ENCODE results near the gene KRTAP1-5.
"Not testable (repeated sequence)": the region's sequence is repeated elsewhere in the genome, so short reads cannot be mapped to it uniquely, and the experiment has no call there.

Gene KRTAP1-5

DNA sequence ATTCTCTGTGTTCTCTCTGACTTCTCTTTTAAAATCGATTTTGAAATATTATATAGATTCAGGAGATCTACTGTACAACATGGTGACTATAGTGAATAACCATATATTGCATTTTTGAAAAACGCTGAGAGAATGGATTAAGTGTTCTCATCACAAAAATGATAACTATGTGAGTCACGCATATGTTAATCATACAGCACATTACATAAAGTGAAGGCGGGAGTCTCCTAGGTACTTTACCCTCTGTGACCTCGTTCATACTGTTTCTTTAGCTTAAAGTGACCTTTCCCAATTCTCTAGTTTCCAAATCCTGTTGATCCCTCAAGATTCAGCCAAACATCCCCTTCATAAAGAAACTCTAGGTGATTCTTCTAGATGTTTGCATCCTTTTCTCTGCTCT is 24.2 kb downstream of the KRTAP1-5 start:
- no peak for DNase-seq

- DNase-seq: no peak
Measured at GRCh38 chr17:41001795-41002194, 25.2 kb downstream of the KRTAP1-5 start.

DNA sequence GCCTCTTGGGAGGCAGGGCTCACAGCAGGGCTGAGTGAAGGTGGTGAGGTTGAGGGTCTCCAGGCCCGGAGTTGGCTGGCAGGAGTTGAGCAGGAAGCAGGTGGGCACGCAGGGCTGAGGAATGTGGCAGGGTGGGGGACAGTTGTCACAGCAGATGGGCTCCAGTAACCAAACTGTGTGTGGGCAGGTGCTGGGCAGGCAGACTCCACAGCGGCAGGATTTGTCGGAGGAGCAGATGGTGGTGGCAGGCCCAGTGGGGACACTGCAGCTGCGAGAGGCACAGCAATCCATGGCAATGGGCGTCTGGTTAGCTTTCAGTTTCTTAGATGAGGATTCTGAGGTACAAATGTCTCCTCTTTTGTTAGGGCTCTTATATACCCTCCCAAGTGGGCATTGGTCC is 27.4 kb downstream of the KRTAP1-5 start, which contains the start of gene KRTAP3-2:
Gene KRTAP3-2 (minus strand): TSS at position 344 of the 400 bp plus-strand sequence. CDS start 53 bp downstream, at position 291.
- DNase-seq: not testable (repeated sequence)

DNA sequence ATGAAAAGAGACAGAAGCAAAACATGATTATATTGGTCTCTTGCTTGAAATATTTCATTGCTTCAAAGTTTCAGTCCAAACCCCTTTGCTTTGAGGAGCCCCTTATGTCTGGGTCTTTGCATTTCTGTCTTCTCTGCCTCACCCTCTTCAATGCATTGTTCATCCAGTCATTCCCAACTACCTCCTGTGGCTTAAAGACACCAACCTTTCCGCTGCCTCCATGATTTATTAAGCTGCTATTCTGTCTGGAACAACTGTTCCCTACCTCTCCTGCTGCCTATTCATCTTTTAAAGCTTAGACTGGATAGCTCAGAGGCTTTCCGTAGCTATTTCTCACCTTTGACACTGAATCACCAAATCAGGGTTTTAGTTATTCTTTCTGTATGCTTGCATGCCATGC is 29.6 kb downstream of the KRTAP1-5 start:
- no peak for DNase-seq

DNA sequence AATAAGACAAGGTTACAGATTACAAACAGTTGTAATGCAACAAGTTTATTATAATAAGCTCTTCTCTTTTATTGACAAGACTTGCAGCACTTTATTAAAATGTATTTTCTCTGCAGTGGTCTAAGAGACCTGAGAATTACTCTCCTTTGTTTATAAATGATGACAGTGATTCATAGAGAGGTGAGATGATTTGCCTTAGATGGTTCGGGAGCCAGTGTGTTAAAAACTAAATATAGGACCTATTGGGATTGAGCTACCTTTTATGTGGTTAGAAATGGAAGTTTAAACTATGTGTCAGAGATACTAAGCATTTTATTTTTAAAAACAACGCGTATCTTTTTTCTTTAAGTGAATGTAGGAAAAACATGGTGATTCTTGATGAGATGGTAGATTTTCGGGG is 30.2 kb downstream of the KRTAP1-5 start:
- no peak for DNase-seq

DNA sequence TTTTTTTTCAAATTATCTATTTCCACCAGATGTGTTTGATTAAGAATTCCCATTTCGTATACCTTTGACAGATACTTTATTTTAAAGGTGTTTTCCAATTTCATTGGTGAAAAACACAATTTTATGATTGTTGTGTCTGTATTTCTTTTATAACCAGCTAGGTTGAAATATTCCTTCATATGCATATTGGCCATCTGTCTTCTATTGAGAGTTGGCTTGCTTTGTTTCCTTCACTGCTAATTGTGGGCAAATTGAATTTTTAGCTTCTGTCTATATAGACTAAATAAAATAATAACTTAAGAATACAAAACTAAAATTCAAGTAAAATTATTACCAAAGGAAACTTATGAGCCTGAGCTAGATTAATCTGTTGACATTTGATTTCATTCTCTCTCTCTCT is 31.9 kb downstream of the KRTAP1-5 start:
- DNase-seq: no peak

DNA sequence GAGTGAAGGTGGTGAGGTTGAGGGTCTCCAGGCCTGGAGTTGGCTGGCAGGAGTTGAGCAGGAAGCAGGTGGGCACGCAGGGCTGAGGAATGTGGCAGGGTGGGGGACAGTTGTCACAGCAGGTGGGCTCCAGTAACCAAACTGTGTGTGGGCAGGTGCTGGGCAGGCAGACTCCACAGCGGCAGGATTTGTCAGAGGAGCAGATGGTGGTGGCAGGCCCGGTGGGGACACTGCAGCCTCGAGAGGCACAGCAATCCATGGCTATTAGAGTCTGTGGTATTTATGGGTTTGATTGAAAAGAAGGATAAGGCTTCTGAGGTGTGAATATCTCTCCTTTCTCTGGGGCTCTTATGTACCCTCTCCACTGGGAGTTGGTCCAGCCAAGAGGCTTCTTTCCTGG is 33.2 kb downstream of the KRTAP1-5 start, which contains the start of gene KRTAP3-3:
Gene KRTAP3-3 (minus strand): TSS at position 326 of the 400 bp plus-strand sequence. CDS start 67 bp downstream, at position 259.
- DNase-seq: no peak

- DNase-seq: no peak
Measured at GRCh38 chr17:40993084-40993483, 33.9 kb downstream of the KRTAP1-5 start.

DNA sequence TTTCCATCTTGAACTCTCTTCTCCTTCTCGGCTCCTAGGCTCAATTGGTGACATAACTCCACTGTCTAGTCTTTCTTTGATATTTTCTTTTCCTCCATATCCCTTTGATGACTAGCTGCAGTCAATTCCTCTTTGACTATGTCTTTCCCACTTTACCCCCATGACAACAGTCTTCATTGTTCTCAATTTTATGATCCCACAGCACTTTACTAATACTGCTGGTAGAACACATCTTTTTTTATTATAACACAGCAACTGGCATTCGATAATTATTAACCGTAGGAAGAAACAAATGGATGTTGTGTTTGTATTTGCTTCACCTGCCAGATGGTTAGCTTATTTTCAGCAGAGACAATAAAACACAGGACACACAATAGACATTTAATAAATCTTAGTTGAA is 34.3 kb downstream of the KRTAP1-5 start:
- DNase-seq: no peak

DNA sequence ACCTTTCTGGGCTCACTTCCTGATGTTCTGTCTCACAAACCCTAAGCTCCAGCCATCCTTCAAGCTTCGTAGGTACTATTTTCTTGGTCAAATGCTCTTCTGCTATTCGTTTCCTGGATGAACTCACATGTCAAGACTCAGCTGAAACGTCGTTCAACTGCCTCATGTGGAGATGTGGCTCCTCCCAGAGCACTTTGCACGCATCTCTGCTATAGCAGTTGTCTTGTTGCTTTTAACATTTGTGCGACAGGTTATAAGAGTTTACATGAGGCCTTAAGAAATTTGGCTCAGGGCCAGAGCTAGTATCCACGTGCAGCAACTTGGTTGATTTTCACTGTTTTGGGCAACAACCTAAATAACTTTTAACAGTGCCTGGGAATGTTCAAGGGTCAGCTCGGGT is 40.1 kb downstream of the KRTAP1-5 start:
- no peak for DNase-seq

GRCh38 chr17:40984226-40984625 is 42.8 kb downstream of the KRTAP1-5 start, which contains the start of gene KRT40:
TSS of gene KRT40 (minus strand) at chr17:40984326. CDS start at chr17:40984273, 53 bp downstream.
- DNase-seq: no peak

DNA sequence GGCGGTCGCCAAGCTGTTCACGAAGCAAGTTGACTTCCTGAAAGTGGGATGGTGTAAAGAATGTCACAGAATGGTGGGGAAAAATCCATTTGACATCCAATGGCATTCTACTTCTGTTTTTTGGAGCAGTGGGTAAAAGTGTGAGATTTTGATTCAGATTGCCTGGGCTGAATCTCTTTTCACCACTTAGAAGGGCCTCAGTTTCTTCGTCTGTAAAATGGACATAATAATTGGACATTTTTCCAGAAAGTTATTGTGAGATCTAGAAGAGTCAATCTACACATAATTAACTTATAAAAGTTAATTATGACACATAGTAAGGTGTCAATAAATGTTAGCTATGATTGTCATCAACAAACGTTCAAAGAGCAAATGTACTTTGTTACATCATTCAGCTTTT is 45.9 kb downstream of the KRTAP1-5 start:
- DNase-seq: no peak

DNA sequence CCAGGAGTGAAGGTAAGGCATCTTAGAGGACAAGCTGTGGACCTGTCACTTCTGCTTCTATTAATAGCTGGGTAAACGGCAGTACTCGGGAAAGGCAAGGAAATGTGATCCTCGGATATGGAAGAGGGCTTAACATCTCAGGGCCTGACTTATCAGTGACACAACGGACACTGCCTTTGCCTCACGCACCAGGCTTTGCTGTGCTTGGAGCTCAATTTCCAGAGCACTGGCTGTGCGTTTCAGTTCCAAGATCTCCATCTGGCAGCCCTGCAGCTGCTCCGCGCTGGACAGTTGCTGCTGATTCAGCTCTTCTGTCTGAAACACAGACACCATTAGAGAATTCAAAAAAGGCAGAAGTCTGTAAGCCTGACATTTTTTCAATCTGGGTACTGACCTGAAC is 46.4 kb downstream of the KRTAP1-5 start:
- DNase-seq: no peak

DNA sequence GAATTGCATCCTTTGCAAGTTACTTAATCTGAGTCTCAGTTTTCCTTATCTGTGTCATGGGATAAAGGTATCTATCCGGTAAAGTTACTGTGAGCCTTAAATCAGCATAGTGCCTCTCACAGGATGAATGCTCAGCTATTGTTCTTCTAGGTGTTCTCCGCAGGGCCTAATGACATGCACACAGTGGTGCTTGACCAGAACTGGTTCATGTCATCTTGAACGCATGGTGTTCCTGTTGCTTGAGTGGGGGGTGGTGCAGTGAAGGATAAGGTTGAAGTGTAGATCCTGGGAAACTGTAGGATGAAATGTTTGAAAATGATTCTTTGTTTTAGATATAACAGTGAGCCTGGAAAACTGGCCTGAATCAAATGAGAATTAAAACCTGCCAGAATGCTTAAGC is 46.9 kb downstream of the KRTAP1-5 start:
- no peak for DNase-seq

- no peak for DNase-seq
Measured at GRCh38 chr17:40978575-40979151, 48.3 kb downstream of the KRTAP1-5 start.

Data from activated CD4-positive, alpha-beta T cell treated with anti-CD3 and anti-CD28 coated beads, Interleukin-2, amount 50 U/mL, for 48 hours (primary cell).